Fibroblast of gingiva (primary cell): ENCODE results near the gene CENPM.
"Not testable (repeated sequence)": the region's sequence is repeated elsewhere in the genome, so short reads cannot be mapped to it uniquely, and the experiment has no call there.

Experiments used
- DNase-seq: peaks from one replicate; pipeline ENCODE4 v3.0.0-alpha.2; 2011; ENCODE audit warnings: low read depth

The CENPM gene

DNA sequence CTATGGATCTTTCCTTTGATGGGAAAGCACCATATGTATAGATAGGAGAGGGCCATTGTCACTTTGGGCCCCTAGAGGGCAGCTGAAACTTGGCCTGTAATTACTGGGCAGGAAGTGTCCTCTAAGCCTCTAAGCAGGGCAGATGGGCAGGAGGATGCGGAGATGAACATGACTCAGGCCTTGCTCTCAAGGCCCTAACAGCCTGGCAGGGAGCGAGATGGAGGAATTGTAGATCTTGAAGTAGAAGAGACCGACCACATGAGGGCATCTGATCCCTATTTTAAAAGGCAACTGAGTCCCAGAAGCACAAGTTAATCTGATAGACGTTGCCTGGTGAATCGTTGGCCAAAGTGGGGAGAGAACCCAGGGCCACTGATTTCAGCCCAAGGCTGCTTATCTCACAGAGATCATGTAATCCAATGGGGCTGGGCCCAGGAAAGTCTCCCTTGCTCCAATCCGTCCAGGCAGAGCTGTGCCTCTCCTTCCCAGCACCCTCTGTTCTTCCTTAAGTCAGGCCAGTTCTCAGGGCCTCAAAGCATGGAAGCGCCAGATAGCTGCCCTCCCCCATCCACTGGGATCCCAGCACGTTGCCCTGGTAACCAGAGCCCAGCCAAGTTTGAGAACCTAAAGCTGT is 19.8 kb upstream of the CENPM start:
- peak; percentile 90 for DNase-seq

DNA sequence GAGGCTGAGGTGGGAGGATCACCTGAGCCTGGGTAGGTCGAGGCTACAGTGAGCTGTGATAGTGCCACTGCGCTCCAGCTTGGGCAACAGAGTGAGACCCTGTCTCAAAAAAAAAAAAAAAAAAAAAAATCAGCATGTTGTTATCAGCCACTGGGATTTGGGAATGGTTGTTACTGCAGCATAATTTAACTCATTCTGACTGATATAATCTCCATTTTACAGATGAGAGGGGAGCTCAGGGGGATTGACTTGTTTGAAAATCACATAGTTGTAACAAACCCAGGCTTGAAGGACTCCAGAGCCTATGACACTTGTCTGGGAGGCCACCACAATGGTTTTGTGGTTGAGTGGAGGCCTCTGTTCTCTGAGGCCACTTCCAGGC is 19.3 kb upstream of the CENPM start:
- no peak for DNase-seq

DNA sequence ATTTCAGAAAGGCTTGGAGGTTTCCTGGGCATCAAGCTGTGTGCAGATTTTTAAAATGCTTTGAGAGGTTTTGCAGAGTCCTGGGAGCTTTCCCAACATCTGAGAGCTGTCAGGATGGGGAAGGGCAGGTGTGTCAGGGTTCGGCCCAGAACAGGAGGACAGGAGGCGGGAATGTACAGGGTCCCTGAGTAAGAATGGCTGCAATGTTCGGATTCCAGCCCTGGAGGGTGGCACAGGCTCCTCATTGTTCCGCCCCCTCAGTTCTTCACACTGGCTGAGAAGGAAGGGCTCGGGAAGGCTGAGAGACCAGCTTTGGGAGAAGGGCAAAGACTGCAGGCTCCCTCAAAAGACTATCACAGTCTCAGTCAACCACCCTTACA is 17.1 kb upstream of the CENPM start:
- DNase-seq, result no peak

DNA sequence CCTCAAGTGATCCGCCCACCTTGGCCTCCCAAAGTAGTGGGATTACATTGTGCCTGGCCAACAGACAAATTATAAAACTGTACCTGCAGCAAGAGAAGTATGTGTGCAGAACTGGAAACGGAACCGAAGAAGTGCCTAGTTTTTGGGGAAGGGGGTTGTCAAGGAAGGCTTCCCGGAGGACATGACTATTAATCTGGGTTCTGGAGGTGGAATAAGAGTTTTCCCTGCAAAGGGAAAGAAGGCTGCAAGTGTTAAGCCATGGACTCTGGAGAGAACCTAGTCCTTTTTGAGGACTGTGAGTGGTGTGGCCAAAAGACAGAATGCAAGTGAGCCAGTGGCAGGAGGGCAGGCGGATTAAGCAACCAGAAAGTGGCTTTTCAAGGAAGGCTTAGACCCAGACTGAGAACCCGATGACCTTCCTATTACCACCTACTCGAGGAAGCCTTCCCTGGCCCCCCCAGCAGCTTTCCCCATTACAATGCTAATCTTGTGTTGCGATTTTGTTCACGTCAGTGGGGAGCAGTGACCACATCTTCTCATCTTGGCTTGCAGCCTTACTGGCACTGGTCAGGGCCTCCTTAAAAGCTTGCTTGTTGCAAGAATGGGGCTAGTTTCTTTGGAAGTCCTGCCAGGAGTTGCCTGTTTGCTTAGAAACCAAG is 16.6 kb upstream of the CENPM start:
- peak; percentile 79 for DNase-seq

DNA sequence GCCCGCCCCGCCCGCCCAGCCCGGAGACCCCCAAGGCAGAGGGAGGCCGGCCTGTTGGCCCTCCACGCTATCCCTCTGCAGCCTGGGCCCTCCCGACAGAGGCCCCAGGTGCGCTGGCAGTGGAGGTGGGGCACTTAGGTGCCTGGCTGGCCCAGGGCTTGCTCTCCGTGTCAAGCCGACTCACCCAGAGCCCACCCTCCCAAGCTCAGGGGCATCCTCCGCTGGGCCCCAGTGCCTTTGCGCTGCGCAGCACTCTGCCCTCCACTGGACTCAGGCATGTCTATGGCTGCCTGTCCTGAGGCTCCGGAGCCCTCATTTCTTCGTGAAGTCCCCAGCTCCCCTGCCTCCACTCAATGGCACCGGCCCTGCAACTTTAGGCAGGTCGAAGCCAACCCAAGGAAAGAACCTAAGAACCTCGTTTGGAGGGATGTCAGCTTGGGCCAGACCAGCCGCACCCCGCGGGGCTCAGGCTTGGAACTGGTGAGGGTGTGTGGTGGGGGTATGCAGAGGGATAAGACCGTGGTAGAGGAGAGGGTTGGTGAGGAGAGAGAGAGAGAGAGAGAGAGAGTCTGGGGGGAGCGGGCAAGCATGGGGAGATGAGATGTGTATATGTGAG is 11.1 kb upstream of the CENPM start:
- DNase-seq, result no peak

DNA sequence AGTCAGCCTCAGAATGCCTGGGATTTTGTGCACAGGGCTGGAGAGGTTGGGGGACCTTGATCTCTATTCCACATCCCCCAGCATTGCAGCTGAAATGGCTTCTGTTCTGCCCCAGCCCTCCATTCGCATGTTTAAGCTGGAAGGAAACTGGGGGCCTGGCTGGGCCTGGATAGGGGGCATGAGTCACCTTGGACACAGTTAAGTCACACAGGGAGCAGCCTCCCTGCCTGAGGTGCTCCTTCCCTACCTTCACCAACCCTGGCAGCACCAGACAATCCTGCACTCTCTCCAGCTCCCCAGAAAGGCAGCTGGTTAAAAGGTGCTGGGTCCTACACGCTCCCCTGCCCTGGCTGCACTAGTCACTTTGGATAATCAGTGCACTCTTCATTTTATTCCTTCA is 5.8 kb upstream of the CENPM start:
- DNase-seq, result no peak

DNA sequence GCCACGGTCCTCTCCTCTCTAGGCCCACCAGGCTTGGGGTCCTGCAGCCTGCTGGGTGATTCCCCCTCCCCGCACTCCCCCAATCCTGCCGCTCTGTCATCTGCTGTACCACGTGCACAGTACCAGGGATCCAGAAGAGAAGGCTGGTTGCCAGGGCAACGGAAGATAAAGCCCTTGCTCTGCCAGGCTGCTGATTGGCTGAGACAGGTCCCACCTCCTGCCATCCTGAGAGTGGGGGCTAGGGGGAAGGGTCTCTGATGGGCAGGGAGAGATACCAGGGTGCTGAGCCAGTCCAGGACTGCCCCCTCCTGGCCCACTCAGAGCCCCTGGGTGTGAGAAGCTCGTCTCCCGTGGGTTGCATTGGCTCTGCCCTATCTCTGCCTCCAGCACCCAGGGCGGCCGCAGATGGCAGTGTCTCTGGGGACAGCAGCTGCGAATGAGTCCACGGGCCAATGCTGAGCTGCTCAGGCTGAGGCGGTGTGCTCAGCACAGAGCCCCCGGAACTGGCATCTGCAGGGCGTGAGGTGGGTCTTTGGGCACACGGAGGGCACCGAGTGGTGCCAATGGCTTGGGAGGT is 5.0 kb upstream of the CENPM start, which contains the start of gene SMIM45:
SMIM45 (plus strand) TSS at position 253 of the 577 bp plus-strand sequence.
- no peak for DNase-seq

DNA sequence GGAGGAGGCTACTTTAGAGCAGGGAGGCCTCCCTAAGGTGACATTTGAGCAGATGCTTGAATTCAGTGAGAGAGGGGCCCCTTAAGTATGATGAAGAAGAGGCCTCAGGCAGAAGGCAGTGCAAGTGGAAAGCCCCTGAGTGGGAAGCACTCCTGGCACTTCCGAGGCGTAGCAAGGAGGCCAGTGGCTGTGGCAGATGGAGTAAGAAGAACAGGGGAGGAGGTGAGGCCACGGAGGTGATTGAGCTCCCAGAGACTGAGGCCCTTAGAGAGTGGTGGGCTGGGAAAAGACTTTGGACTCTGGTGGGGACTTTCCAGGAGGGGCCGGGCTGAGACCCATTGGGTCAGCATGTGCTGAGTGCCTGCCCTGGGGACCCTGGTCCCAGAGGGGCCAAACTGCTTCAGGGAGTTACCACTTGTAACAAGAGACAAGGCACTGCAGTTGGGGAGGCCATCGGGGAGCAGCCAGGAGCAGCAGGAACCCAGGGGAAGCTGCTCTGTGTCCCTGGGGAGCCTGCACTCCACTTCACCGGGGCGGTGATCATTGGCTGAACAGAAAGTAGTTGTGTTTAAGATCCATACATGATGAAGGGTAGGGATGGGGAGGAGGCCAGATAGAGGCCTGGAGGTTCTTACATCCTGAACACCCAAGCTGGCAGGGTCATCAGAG is 2.5 kb upstream of the CENPM start:
- no peak for DNase-seq

DNA sequence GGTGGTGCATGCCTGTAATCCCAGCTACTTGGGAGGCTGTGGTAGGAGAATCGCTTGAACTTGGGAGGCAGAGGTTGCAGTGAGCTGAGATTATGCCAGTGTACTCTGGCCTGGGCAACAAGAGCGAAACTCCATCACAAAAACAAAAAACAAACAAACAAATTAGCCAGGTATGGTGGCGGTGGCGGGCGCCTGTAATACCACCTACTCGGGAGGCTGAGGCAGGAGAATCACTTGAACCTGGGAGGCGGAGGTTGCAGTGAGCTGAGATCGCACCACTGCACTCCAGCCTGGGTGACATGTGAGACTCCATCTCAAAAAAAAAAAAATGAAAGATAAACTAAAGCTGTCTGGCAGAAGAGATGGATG is 2.0 kb upstream of the CENPM start:
- DNase-seq, result not testable (repeated sequence)

DNA sequence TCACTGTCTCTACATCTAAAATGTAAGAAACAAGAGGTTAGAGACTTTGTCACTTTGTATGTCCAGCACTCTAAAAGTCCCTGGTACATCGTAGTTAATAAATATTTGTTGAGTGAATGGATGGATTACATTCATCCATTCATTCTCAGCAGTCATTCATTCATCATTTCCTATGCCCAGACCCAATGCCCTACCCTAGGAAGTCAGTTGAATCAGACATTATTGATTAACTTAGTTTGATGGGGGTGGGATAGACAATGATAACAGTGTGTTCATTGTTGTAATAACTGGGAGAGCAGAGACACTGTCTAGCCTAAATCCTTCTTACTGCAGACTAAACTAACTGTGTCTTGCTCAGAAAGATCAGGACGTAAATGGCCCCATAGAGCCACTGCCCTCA is 1.2 kb upstream of the CENPM start:
- no peak for DNase-seq

DNA sequence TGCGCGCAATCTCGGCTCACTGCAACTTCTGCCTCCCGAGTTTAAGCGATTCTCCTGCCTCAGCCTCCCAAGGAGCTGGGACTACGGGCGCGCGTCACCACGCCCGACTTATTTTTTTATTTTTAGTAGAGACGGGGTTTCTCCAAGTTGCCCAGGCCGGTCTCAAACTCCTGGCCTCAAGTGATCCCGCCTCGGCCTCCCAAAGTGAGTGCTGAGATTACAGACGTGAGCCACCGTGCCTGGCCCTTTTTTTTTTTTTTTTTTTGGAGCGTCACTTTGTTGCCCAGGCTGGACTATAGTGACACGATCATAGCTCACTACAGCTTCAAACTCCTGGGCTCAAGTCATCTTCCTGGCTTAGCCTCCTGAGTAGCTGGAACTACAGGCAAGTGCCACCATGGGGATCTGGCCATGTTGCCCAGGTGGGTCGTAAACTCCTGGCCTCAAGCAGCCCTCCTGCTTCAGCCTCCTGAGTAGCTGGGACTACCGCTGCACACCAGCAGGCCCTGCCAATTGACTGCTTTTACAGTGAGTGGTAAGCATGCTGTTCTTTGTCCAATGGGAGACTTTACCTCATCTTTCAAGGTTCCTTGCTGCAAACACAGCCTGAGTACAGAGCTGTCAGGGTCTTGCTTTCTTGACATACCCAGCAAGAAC is 600 bp upstream of the CENPM start:
- DNase-seq, result no peak

DNA sequence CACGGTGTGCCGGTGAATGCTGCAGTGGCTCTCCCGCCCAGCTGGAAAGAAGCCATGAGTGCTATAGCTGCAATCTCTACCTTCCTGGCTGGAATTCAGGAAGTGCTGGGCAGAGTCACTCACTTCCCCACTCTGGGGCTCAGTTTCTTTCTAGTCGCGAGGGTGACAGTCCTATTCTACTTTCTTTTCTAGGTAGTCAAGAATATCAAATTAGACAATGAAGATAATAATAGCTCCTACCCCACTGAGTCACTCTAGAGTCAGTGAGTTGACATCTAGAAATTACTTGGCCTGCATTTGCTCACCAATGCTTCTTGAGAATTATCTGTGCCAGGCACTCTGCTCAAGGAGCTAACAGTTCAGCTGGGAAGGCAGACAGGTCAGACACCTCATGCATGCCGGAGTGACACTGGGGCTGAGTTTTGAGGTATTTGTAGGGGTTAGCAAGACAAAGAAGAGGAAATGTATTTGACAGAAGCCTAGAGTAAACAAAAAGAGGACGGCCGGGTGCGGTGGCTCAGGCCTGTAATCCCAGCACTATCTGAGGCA is 3.2 kb downstream of the CENPM start:
- DNase-seq, result no peak

DNA sequence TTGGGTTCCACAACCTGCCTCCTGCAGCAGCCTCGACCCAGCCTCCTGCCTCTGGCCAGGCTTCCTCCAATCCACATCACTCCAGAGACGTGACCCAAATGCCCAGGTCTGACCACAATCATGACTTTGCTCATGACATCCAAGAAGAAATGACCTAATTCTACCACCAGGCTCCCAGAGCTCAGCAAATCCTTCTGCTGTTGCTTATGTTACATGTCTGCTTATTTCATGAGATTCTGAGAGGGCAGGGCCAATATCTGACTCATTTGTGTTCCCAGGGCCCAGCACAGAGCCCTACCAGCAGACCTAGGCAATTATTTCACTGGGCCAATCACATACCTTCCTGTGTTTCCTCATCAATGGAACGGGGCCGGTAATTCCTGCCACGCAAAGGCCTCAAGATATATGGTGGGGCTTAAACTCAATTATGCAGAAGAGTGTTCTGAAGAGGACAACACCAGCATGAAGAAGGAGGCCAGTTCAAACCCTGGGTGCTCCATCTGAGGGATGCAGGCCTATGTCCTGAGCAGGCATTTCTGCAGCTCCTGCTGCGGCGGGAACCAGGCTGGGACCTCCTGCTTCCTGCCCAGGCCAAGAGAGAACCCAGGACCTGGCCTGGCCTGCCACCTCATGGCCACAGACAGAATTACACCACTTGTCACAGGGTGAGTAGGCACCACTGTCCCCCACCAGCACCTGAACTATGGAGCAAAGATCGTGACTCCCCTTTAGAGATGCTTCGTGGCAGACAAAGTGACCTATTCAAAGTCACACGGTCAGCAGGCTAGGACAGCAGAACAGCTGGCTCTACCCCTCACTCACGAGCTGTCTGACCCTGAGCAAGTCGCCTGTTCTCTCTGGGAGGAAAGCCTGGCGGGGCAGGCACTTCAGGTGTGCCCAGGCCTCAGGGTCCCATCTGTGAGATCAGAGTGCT is 5.9 kb downstream of the CENPM start:
- DNase-seq, result peak; percentile 94

DNA sequence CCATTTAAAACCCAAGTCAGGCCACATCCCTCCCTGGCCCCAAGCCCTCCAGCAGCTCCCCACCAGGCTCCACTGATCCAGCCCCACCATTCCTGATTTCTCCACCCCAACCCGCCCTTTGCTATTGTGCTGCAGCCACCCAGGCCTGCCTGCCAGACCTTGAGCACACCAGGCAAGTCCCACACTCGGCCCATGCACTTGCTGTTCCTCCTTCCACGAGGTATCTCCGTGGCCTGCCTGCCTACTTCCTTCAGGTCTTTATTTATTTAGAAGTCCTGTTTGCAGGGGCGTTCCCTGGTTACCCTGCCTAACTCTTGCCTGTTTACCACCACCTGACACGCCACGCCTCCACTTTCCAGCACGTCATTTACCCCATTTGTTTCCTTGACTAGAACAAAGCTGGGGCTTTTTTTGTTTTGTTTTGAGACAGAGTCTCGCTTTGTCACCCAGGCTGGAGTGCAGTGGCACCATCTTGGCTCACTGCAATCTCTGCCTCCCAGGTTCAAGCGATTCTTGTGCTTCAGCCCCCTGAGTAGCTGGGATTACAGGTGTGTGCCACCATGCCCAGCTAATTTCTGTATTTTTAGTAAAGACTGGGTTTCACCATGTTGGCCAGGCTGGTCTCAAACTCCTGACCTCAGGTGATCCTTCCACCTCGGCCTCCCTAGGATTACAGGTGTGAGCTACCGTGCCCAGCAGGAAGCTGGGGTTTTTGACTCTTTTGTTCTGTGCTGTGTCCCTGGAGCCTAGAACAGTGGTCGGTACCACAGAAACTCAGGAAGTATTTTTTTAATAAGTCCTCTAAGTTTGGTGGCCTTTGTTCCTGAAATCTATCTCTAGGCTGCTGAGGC is 6.7 kb downstream of the CENPM start:
- DNase-seq, result no peak

DNA sequence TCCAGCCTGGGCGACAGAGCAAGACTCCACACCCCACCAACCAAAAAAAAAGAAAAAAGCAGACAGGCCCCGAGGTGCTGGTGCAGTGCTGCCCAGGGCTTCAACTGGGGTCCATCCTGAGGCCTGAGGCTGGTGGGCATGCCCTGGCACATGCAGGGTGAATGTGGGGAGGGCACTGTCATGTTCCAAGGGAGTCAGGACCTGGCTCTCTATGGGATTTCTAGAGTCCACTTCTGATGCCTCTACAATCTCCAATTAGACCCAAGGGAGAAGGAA is 10.1 kb downstream of the CENPM start:
- DNase-seq, result no peak

DNA sequence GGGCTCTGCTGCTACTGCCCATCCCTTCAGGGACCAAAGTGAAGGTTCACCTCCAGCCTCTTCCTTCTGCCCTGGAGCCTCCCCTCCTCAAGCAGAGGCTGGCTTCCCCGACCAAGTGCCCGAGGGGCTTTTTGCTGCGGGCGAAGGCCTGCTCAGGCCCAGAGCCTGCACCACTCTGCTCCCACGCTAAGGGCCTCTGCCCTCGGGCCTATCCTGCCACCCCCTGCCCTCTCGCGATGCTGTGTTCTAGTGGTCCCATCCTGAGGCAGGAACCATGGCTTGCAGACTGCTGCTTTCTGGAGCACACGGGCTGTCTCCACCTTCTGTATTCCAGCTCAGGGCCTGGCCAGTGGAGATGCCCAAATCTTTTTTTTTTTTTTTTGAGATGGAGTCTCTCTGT is 11.4 kb downstream of the CENPM start:
- DNase-seq, result no peak

DNA sequence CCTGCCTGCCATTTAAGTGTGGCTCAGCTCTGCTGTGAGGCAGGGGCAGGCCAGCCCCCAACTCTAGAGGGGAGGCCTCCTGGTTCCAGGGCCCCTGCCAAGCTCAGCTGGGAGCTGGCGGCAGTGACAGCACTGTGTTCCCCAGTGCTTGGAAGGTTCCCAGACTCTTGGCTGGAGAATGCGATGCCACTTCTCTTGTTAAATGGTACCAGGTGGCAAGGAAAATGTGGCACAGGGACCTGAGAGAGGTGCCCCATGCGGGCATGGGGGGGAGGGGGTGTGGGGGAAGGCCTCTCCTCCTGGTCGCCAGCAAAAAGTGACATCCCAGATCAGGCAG is 12.0 kb downstream of the CENPM start:
- no peak for DNase-seq

DNA sequence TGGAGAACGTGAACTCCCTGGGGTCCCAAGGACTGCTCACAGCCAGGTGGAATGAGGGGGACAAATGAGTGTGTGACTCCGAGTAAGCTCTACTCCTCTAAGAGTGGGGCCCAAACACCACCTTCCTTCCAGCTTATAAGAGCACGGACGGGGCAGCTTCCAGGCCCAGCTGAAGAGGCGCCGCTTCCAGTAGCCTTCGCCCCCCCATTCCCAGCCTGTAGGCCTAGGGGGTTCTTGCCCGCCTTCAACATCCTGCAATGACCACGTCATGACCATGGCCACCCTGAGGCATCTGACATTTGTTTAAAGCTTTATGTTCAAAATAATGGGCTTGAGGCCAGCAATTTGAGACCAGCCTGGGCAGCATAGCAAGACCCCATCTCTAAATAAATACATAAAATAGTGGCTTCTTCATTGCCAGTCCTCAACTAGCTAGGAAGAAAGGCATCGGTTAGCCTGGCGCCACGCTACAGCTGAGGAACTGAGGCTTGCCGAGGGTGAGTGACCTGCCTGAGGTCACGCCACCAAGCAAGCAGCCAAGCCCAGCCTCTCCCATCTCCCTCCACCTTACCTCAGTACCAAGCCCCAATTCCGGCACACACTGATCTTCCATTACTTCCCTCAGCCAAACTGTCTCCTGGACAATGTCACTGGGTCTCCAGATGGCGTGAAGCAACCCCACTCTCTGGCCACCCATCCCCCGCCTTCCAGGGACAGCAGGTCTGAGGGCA is 12.5 kb downstream of the CENPM start:
- no peak for DNase-seq

DNA sequence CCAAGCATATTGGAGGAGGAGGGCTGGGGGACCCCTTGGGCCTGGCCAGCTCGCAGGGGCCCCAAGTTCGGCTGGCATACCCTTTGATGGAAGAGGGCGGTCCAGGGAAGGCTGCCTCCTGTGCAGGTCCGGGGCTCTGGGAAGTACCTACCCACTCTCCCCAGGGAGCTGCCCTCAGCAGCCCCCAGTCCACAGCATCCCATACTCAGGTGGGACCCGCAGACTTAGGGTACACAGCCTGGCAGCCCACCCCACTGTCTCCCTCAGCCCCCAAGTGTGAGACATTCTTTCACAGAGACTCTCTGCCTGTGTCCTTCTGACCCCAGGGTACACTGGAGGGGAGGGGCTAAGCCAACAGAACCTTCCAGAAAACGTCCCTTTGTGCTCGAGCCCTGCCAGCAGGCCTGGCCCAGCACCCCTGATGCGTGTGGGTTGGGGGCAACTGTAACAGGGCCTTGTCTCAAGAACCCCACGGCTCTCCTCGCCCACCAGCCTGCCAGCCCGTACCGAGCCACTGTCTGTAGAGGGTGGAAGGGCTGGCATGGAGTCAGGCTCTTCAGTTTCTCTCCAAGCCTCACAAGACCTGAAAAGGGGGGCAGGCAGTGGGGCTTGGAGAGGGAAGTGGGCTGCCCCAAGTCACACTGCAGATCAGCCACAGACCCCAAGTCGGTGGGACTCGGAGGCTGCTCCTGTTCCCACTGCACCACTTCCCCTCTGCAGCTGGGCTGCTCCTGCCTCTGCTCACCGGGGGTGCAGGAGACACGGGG is 13.4 kb downstream of the CENPM start:
- DNase-seq, result no peak
